DND-41 (cell line): ENCODE measurements around the gene NGB.

Experiments
- ATAC-seq: fragments of 200-7000 bp; cut with Tn5 transposase; 3 replicates; pipeline ENCODE4 v1.9.1; 2021; ENCODE audit warnings: low read depth; ENCODE audit not compliant: insufficient read depth
- DNase-seq: peaks from one replicate; pipeline ENCODE4 v3.0.0-alpha.2; 2020
- H2AFZ ChIP-seq: 2 replicates; pipeline ENCODE4 v1.6.0; 2012; ENCODE audit warnings: low read depth, low read length
- H3K27ac ChIP-seq: 2 replicates; pipeline ENCODE4 v1.5.1; 2012; ENCODE audit warnings: low read length, inconsistent platforms
- H3K27me3 ChIP-seq: fragments of 200-600 bp; sonication (generic); 2 replicates; pipeline ENCODE4 v1.6.0; 2012; ENCODE audit warnings: low read length, mild to moderate bottlenecking, inconsistent platforms; ENCODE audit not compliant: insufficient read depth, poor library complexity
- H3K36me3 ChIP-seq: 2 replicates; pipeline ENCODE4 v1.5.1; 2012; ENCODE audit warnings: low read length, inconsistent platforms; ENCODE audit not compliant: insufficient read depth
- H3K4me1 ChIP-seq: 2 replicates; pipeline ENCODE4 v1.5.1; 2012; ENCODE audit warnings: mild to moderate bottlenecking, low read length; ENCODE audit not compliant: insufficient read depth
- H3K4me2 ChIP-seq: 2 replicates; pipeline ENCODE4 v1.6.0; 2012; ENCODE audit warnings: mild to moderate bottlenecking, moderate library complexity, low read length, inconsistent platforms; ENCODE audit not compliant: insufficient read depth
- H3K4me3 ChIP-seq, 2 experiments: fragments of 200-600 bp in 1 of 2; shearing (Covaris generic) in 1 of 2; 2 replicates each; pipeline ENCODE4 v1.5.1; 2012 to 2016; ENCODE audit warnings: inconsistent platforms in 2 of 2, low read length in 2 of 2, mild to moderate bottlenecking in 2 of 2, low read depth in 1 of 2, moderate library complexity in 1 of 2
- H3K79me2 ChIP-seq: 2 replicates; pipeline ENCODE4 v1.6.0; 2012; ENCODE audit warnings: low read length, inconsistent platforms; ENCODE audit not compliant: insufficient read depth
- H3K9ac ChIP-seq: 2 replicates; pipeline ENCODE4 v1.6.0; 2012; ENCODE audit warnings: low read depth, mild to moderate bottlenecking, inconsistent platforms, low read length, moderate library complexity
- H3K9me3 ChIP-seq: 2 replicates; pipeline ENCODE4 v1.5.1; 2012; ENCODE audit warnings: low read length, moderate library complexity, mild to moderate bottlenecking, inconsistent platforms; ENCODE audit not compliant: insufficient read depth, severe bottlenecking
- H4K20me1 ChIP-seq: 2 replicates; pipeline ENCODE4 v1.6.0; 2012; ENCODE audit warnings: low read length; ENCODE audit not compliant: insufficient read depth
- CTCF ChIP-seq: IDR thresholded peaks from 2 replicates; pipeline ENCODE4 v1.5.1; 2012; ENCODE audit warnings: borderline replicate concordance, low read length, moderate library complexity, mild to moderate bottlenecking; ENCODE audit not compliant: poor library complexity, severe bottlenecking; ENCODE audit errors: extremely low read depth
- EZH2 ChIP-seq: IDR thresholded peaks from 3 replicates; pipeline ENCODE4 v1.6.1; 2012; ENCODE audit warnings: borderline replicate concordance, low read depth, mild to moderate bottlenecking, moderate library complexity, low read length, inconsistent platforms; ENCODE audit not compliant: severe bottlenecking

NGB gene

DNA sequence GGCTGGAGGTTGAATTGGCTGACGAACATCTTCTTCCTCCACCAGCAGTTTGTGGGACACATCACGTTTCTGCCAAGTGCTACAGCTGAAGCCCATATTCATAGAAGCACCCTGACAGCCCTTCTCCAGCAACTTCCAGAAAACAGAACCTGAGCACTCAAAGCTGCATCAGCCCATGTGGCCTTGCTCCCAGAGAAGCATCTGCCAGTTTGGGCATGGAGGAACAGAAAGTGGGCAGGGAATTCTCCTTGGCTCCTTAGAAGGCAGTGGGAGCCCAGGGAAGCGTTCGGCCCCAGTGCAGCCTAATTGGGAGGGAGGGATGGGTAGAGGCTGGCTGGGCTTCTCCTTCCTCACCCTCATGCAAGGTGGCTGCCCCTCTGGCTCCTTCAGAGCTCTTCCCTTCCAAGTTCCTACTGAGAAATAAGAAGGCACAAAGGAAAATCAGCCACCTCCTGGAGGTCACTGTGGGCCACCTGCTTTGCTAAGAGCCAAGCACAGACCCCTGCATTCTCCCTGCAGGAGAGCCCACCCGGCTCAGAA, 4.1 kb upstream of the NGB start:
- no peak for DNase-seq
- peaks cover 25% of the 10 kb centered on the region for H3K36me3 ChIP-seq
- H3K4me1 ChIP-seq, result peaks cover 8% of the 10 kb centered on the region
- no peaks in the 10 kb centered on the region for H4K20me1 ChIP-seq
- ATAC-seq, result no peak
- no peak overlapping the region for H3K4me2 ChIP-seq
- no peaks in the 10 kb centered on the region for H3K79me2 ChIP-seq
- H3K9ac ChIP-seq, result no peak overlapping the region
- no peak overlapping the region for H3K4me3 ChIP-seq
- TF ChIP-seq CTCF, result no peak
- H3K27ac ChIP-seq, result no peak overlapping the region
- no peak overlapping the region for H2AFZ ChIP-seq
- H3K27me3 ChIP-seq, result no peaks in the 10 kb centered on the region
- H3K9me3 ChIP-seq, result no peaks in the 10 kb centered on the region

GRCh38 chr14:77273796-77274195, 2.8 kb upstream of the NGB start:
- Histone ChIP-seq H3K79me2 (no peaks in the 10 kb centered on the region), H2AFZ (no peak overlapping the region), H3K9me3 (no peaks in the 10 kb centered on the region), H4K20me1 (no peaks in the 10 kb centered on the region), H3K9ac (no peak overlapping the region), H3K4me1 (peaks cover 19% of the 10 kb centered on the region), H3K4me2 (no peak overlapping the region), H3K4me3 (no peak overlapping the region), H3K27ac (no peak overlapping the region), H3K36me3 (peaks cover 15% of the 10 kb centered on the region), H3K27me3 (no peaks in the 10 kb centered on the region)
- ATAC-seq (no peak), DNase-seq (no peak)
- no peak for TF ChIP-seq CTCF
- TF ChIP-seq EZH2, result no peak

DNA sequence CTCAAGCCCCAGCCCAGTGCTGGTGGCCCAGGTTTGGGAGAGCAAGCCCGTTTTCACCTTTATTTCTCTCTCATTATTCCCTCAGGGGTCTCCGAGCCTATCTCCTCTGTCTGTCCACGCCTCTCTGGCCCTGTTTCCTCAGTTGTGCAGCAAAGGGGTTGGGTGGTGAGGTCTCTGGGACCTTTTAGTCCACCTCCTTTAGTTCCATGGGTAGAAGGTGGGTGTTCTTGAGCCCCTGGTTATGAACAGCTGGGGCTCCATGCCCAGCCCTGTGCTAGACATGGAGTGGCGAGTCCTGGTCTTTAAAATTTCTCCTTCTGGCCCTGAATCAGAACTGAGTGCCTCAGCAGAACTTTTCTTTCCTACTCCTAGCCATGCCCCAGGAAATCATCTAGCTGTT, 1.3 kb upstream of the NGB start:
- no peaks in the 10 kb centered on the region for H3K9me3 ChIP-seq
- ATAC-seq (no peak), DNase-seq (no peak)
- H4K20me1 ChIP-seq, result no peaks in the 10 kb centered on the region
- no peak overlapping the region for H3K4me3 ChIP-seq
- H2AFZ ChIP-seq, result no peak overlapping the region
- peaks cover 19% of the 10 kb centered on the region for H3K4me1 ChIP-seq
- no peaks in the 10 kb centered on the region for H3K27me3 ChIP-seq
- no peaks in the 10 kb centered on the region for H3K79me2 ChIP-seq
- TF ChIP-seq CTCF (no peak), EZH2 (no peak)
- H3K9ac ChIP-seq, result no peak overlapping the region
- no peak overlapping the region for H3K27ac ChIP-seq
- no peak overlapping the region for H3K4me2 ChIP-seq
- peaks cover 4% of the 10 kb centered on the region; the same call in 1 of the 2 replicates for H3K36me3 ChIP-seq
